ENCODE measurements around the gene IKZF1. TPM values are rescaled to one million over a fixed set of nuclear protein-coding genes. Genes with fewer than 3 reads are reported as not detected.
A peak's percentile ranks its signal among the peaks of the same experiment; 100 is the strongest.

Gene IKZF1
- total and polyA plus RNA-seq, 2 donors: 99.0 to 124 TPM

DNA sequence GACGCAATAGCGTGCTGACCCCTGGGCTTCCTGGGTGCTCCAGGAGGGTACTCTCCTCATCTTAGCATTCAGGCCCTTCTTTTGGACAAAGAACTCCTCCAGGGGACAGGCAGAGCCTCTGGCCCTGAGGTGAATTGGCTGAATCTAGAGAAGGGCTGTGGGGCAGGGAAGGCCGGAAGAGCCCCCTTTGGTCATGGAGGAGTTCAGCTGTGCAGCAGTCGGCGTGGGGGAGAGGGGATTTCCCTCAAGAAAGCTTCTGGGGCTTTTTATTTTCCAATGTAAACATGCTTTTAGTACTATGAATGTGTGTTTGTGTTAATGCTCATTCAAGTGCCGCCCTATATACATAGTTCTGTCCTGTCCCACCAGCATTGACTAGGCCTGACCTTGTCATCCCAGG lies 106.8 kb downstream of the IKZF1 start:
- H3K9me3 ChIP-seq (ENCODE audit: control insufficient read depth in 2 of 2, insufficient read depth in 1 of 2, low read length in 1 of 2): no peaks in the 10 kb centered on the region
- no peak for DNase-seq (ENCODE audit: low read depth in 6 of 9, low spot score in 9 of 9)
- no peak overlapping the region for H3K27ac ChIP-seq (ENCODE audit: low read depth in 1 of 2, low read length in 1 of 2)
- WGBS: 86% methylated on average over 6 of the region's 6 CpGs
- H3K36me3 ChIP-seq (ENCODE audit: control insufficient read depth in 2 of 2, insufficient read depth in 2 of 2, low read length in 1 of 2): no peaks in the 10 kb centered on the region
- peaks cover 32 to 70% of the 10 kb centered on the region in 2 donors for H3K4me1 ChIP-seq (ENCODE audit: control insufficient read depth in 2 of 2, insufficient read depth in 2 of 2, low read length in 2 of 2)
- H3K4me3 ChIP-seq (ENCODE audit: low read length in 2 of 2): no peak overlapping the region
- no peaks in the 10 kb centered on the region for H3K27me3 ChIP-seq (ENCODE audit: control insufficient read depth in 2 of 2, insufficient read depth in 1 of 2, low read length in 1 of 2)

DNA sequence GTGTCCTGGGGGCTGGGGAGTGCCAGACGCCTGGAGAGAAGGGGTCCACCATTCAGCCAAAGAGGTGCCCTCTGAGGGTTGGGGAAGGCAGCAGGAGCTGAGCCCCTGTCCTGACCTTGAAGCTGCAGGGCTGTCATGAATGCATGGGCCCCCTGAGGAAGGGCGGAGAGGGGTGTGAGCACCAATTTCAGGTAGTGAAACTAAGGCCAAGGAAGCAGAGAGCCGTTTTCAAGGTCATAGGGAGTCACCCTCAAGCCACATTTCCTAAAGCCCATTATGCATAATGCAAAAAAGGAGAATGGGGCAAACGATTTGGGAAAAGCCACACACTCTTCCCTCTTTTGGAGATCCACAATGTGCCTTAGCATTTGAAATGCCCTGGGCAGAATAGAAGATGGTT lies 108.5 kb downstream of the IKZF1 start:
- 78% methylated on average over 4 of the region's 4 CpGs for WGBS
- Histone ChIP-seq H3K27ac (ENCODE audit: low read depth in 1 of 2, low read length in 1 of 2) (no peak overlapping the region), H3K4me1 (ENCODE audit: control insufficient read depth in 2 of 2, insufficient read depth in 2 of 2, low read length in 2 of 2) (peaks cover 43 to 68% of the 10 kb centered on the region in 2 donors), H3K36me3 (ENCODE audit: control insufficient read depth in 2 of 2, insufficient read depth in 2 of 2, low read length in 1 of 2) (no peaks in the 10 kb centered on the region), H3K27me3 (ENCODE audit: control insufficient read depth in 2 of 2, insufficient read depth in 1 of 2, low read length in 1 of 2) (no peaks in the 10 kb centered on the region), H3K9me3 (ENCODE audit: control insufficient read depth in 2 of 2, insufficient read depth in 1 of 2, low read length in 1 of 2) (no peaks in the 10 kb centered on the region), H3K4me3 (ENCODE audit: low read length in 2 of 2) (no peak overlapping the region)
- DNase-seq (ENCODE audit: low read depth in 6 of 9, low spot score in 9 of 9): no peak

DNA sequence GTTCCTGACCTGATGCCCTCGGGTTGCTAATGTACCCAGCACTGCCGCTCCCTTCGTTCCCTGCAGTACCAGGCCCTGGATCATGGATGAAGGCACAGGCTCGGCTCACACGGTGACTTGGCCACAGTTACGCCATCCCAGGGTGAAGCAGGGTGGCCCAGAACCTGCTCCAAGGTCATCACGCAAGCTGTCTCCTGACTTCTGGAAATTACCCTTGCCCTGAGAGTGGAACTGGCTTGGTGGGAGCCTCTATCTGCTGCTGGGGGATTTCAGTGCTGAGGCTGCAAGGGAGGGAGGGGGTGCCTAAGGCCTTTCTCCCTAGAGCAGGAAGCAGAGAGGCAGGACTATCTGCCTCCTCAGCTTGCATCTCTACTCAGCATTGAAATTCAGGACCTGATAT lies 109.0 kb downstream of the IKZF1 start:
- WGBS: 98% methylated on average over 7 of the region's 7 CpGs
- H3K4me3 ChIP-seq (ENCODE audit: low read length in 2 of 2): no peak overlapping the region
- DNase-seq (ENCODE audit: low read depth in 6 of 9, low spot score in 9 of 9): no peak
- no peak overlapping the region for H3K27ac ChIP-seq (ENCODE audit: low read depth in 1 of 2, low read length in 1 of 2)
- no peaks in the 10 kb centered on the region for H3K9me3 ChIP-seq (ENCODE audit: control insufficient read depth in 2 of 2, insufficient read depth in 1 of 2, low read length in 1 of 2)
- no peaks in the 10 kb centered on the region for H3K36me3 ChIP-seq (ENCODE audit: control insufficient read depth in 2 of 2, insufficient read depth in 2 of 2, low read length in 1 of 2)
- H3K27me3 ChIP-seq (ENCODE audit: control insufficient read depth in 2 of 2, insufficient read depth in 1 of 2, low read length in 1 of 2): no peaks in the 10 kb centered on the region
- H3K4me1 ChIP-seq (ENCODE audit: control insufficient read depth in 2 of 2, insufficient read depth in 2 of 2, low read length in 2 of 2): peaks cover 43 to 71% of the 10 kb centered on the region in 2 donors

DNA sequence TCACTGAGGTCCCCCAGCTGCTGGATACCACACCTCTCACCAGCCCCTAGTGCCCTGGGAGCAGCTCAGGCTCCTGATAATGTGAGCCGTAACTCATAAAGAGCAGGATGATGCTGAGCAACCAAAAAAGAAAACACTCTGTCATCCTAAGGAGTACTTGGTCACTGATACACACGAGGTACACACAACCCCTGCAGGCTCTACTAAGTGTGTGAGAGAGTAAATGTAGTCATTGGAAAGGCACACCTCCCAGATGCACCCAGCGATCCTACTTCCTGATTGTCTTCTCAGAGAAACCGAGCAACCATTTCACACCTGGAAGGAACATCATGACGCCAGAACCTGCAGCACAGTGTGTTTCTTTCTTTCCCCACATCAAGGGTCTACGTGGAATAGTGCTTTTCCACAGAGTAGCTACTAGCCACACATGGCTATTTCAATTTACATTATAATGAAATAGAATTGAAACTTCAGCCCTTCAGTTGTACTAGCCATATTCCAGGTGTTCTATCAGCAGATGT lies 111.4 kb downstream of the IKZF1 start:
- H3K9me3 ChIP-seq (ENCODE audit: control insufficient read depth in 2 of 2, insufficient read depth in 1 of 2, low read length in 1 of 2): no peaks in the 10 kb centered on the region
- H3K4me1 ChIP-seq (ENCODE audit: control insufficient read depth in 2 of 2, insufficient read depth in 2 of 2, low read length in 2 of 2): peaks cover 27 to 54% of the 10 kb centered on the region in 2 donors
- H3K4me3 ChIP-seq (ENCODE audit: low read length in 2 of 2): no peak overlapping the region
- peak overlapping the region; percentile 20 to 76 for H3K27ac ChIP-seq (ENCODE audit: low read depth in 1 of 2, low read length in 1 of 2)
- H3K36me3 ChIP-seq (ENCODE audit: control insufficient read depth in 2 of 2, insufficient read depth in 2 of 2, low read length in 1 of 2): no peaks in the 10 kb centered on the region
- 23% methylated on average over 6 of the region's 6 CpGs for WGBS
- DNase-seq (ENCODE audit: low read depth in 6 of 9, low spot score in 9 of 9): peak in 7 of 9 donors; percentile 23 to 76 (median 48)
- H3K27me3 ChIP-seq (ENCODE audit: control insufficient read depth in 2 of 2, insufficient read depth in 1 of 2, low read length in 1 of 2): no peaks in the 10 kb centered on the region

DNA sequence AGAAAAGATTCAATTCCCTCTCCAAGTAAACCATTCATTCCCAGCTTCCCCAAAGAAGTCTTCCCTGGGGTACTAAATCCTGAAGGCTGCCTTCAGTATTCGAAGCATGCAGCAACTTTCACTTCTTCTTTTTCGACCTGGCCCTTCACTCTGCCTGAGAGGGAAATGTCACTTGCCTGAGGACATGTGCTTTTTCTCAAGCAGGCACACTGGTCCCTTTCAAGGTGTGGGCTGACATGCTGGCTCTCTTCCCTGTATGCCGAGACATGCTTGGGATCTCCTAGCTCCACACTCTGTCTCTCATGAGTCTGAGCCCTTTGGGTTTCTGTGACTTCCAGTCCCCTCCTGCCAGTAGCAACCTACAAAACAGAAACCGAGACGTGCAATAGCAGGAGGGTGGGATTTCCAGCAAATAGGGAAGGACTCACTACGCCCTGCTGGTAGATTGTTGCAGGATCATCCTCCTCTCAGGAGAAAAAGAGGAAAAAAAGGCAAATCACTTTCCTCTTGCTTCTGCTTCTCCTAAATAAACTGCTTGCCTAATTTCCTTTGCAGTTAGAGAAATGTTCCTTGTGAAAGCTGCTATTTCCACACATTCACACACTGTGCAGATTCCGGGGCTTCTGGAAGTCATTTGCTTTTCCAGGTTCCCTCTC lies 112.1 kb downstream of the IKZF1 start:
- peaks cover 21 to 46% of the 10 kb centered on the region in 2 donors for H3K4me1 ChIP-seq (ENCODE audit: control insufficient read depth in 2 of 2, insufficient read depth in 2 of 2, low read length in 2 of 2)
- no peaks in the 10 kb centered on the region for H3K36me3 ChIP-seq (ENCODE audit: control insufficient read depth in 2 of 2, insufficient read depth in 2 of 2, low read length in 1 of 2)
- no peaks in the 10 kb centered on the region for H3K9me3 ChIP-seq (ENCODE audit: control insufficient read depth in 2 of 2, insufficient read depth in 1 of 2, low read length in 1 of 2)
- DNase-seq (ENCODE audit: low read depth in 6 of 9, low spot score in 9 of 9): peak in 1 of 9 donors; percentile 60
- no peak overlapping the region for H3K4me3 ChIP-seq (ENCODE audit: low read length in 2 of 2)
- H3K27ac ChIP-seq (ENCODE audit: low read depth in 1 of 2, low read length in 1 of 2): peak overlapping the region; percentile 6 to 76
- WGBS: 43% methylated on average over 7 of the region's 7 CpGs
- no peaks in the 10 kb centered on the region for H3K27me3 ChIP-seq (ENCODE audit: control insufficient read depth in 2 of 2, insufficient read depth in 1 of 2, low read length in 1 of 2)

DNA sequence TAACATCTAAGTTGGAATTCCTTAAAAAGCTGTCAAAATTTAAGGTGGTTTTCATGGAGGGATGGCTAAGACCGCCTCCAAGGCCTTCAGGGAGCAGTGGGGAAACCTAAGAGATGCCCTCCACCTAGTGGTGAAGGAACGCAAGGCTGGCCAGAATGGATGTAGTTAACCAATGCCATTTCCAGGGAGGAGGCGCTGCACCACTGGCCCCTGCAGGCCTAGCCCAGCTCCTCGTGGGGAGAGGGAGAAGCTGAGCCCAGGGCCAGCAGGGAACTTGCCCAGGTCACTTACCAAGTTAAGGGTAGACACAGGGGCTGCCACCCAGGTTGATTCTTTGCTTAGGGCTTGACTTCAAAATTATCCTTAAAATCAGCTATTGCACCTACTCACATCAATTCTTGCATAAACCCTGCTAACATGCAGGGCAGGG lies 113.6 kb downstream of the IKZF1 start:
- DNase-seq (ENCODE audit: low read depth in 6 of 9, low spot score in 9 of 9): peak; percentile 39 to 87 (median 69)
- no peaks in the 10 kb centered on the region for H3K9me3 ChIP-seq (ENCODE audit: control insufficient read depth in 2 of 2, insufficient read depth in 1 of 2, low read length in 1 of 2)
- H3K27ac ChIP-seq (ENCODE audit: low read depth in 1 of 2, low read length in 1 of 2): peak overlapping the region in 1 of 2 donors; percentile 78
- peaks cover 21 to 43% of the 10 kb centered on the region in 2 donors for H3K4me1 ChIP-seq (ENCODE audit: control insufficient read depth in 2 of 2, insufficient read depth in 2 of 2, low read length in 2 of 2)
- WGBS: 7% methylated on average over 4 of the region's 4 CpGs
- H3K27me3 ChIP-seq (ENCODE audit: control insufficient read depth in 2 of 2, insufficient read depth in 1 of 2, low read length in 1 of 2): no peaks in the 10 kb centered on the region
- no peaks in the 10 kb centered on the region for H3K36me3 ChIP-seq (ENCODE audit: control insufficient read depth in 2 of 2, insufficient read depth in 2 of 2, low read length in 1 of 2)
- no peak overlapping the region for H3K4me3 ChIP-seq (ENCODE audit: low read length in 2 of 2)

DNA sequence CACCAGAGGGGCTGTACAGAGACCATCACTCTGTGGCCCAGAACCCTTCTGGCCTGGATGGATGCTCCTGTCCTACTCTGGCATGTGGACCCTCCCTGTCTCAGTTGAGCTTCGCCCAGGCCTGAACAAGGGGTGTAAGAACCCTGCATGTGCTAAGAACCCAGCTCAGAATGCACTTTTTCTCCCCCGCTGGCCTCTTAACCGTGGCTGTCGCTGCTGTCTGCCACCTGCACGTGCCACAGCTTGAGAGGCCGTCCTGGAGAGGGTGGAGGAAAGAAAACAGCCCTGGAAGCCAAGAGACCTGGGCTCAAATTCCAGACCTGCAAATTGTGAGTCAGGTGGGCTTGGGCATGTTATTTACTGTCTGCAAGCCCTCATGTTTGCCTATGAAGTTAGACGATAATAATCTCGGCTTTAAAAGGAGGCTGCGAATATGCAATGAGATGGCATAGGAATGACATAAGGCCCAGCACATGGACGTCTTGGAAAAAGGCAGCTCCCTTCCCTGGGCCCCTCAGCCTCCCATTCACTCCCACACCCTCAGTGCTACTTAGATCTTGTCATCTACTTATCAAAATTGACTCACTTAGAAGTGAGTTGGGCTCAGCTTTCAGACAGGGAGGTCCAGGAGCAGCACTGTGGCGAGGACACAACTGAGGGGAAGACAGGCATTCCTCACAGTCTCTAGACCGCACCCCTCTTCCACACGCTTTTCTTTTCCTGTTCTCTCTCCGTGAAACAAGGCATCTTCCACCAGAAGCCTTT lies 114.2 kb downstream of the IKZF1 start:
- Histone ChIP-seq H3K27ac (ENCODE audit: low read depth in 1 of 2, low read length in 1 of 2) (peak overlapping the region in 1 of 2 donors; percentile 78), H3K9me3 (ENCODE audit: control insufficient read depth in 2 of 2, insufficient read depth in 1 of 2, low read length in 1 of 2) (no peaks in the 10 kb centered on the region), H3K27me3 (ENCODE audit: control insufficient read depth in 2 of 2, insufficient read depth in 1 of 2, low read length in 1 of 2) (no peaks in the 10 kb centered on the region), H3K4me1 (ENCODE audit: control insufficient read depth in 2 of 2, insufficient read depth in 2 of 2, low read length in 2 of 2) (peaks cover 21 to 37% of the 10 kb centered on the region in 2 donors), H3K36me3 (ENCODE audit: control insufficient read depth in 2 of 2, insufficient read depth in 2 of 2, low read length in 1 of 2) (no peaks in the 10 kb centered on the region), H3K4me3 (ENCODE audit: low read length in 2 of 2) (no peak overlapping the region)
- WGBS: 92% methylated on average over 14 of the region's 14 CpGs
- no peak for DNase-seq (ENCODE audit: low read depth in 6 of 9, low spot score in 9 of 9)

DNA sequence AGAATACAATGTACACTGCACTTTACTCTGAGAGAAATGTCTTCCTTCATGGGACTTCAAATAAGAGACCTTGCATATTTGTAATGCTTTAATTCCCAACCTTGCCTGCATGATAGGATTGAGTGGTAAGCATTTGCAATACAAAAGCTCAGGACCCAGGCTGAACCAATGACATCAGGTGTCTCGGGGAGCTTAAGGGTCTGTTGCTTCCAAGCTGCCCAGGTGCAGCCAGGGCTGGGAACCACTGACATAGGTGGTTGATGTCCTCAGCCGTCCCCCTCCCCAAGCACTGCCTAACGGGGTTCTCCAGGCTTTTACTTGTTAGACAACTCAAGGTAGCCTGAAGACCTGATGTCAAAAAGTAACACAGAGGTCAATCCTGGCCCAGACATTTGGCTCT lies 116.5 kb downstream of the IKZF1 start:
- Histone ChIP-seq H3K36me3 (ENCODE audit: control insufficient read depth in 2 of 2, insufficient read depth in 2 of 2, low read length in 1 of 2) (no peaks in the 10 kb centered on the region), H3K4me3 (ENCODE audit: low read length in 2 of 2) (no peak overlapping the region), H3K27me3 (ENCODE audit: control insufficient read depth in 2 of 2, insufficient read depth in 1 of 2, low read length in 1 of 2) (no peaks in the 10 kb centered on the region), H3K4me1 (ENCODE audit: control insufficient read depth in 2 of 2, insufficient read depth in 2 of 2, low read length in 2 of 2) (peaks cover 23 to 36% of the 10 kb centered on the region in 2 donors), H3K9me3 (ENCODE audit: control insufficient read depth in 2 of 2, insufficient read depth in 1 of 2, low read length in 1 of 2) (no peaks in the 10 kb centered on the region), H3K27ac (ENCODE audit: low read depth in 1 of 2, low read length in 1 of 2) (no peak overlapping the region)
- 76% methylated on average over 3 of the region's 3 CpGs for WGBS
- DNase-seq (ENCODE audit: low read depth in 6 of 9, low spot score in 9 of 9): no peak

DNA sequence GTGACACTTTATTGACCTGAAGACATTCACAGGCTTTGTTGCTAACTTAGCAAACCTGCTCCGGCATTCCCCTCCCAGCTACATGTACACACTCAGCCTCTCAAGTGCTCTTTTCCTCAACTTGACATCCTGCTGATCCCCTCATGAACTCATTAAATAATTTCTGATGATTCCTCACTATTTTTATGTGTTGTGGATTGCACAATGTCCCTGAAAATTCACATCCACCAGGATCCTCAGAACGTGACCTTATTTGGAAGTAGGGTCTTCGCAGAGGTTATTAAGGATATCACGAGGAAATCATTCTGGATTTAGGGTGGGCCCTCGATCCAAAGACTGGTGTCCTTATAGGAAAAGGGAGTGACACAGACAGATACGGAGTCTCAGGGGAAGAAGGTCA lies 118.3 kb downstream of the IKZF1 start:
- Histone ChIP-seq H3K4me3 (ENCODE audit: low read length in 2 of 2) (no peak overlapping the region), H3K27ac (ENCODE audit: low read depth in 1 of 2, low read length in 1 of 2) (no peak overlapping the region), H3K36me3 (ENCODE audit: control insufficient read depth in 2 of 2, insufficient read depth in 2 of 2, low read length in 1 of 2) (no peaks in the 10 kb centered on the region), H3K9me3 (ENCODE audit: control insufficient read depth in 2 of 2, insufficient read depth in 1 of 2, low read length in 1 of 2) (peaks cover 0 to 5% of the 10 kb centered on the region in 2 donors), H3K27me3 (ENCODE audit: control insufficient read depth in 2 of 2, insufficient read depth in 1 of 2, low read length in 1 of 2) (no peaks in the 10 kb centered on the region), H3K4me1 (ENCODE audit: control insufficient read depth in 2 of 2, insufficient read depth in 2 of 2, low read length in 2 of 2) (peaks cover 9 to 20% of the 10 kb centered on the region in 2 donors)
- no peak for DNase-seq (ENCODE audit: low read depth in 6 of 9, low spot score in 9 of 9)
- 98% methylated on average over 6 of the region's 6 CpGs for WGBS

Data from thymus (tissue), 11 donors.